Mucosa of rectum (tissue), 2 donors: ENCODE measurements around the gene CACNG7.

ENCODE experiments used
- H3K27ac ChIP-seq, 2 donors: one replicate each; pipeline ENCODE4 v1.7.0; 2013; ENCODE audit warnings: inconsistent platforms in 2 of 2, low read depth in 2 of 2, low read length in 2 of 2
- H3K27me3 ChIP-seq, 2 donors: one replicate each; pipeline ENCODE4 v1.7.0; 2013; ENCODE audit warnings: low read length in 2 of 2; ENCODE audit not compliant: control insufficient read depth in 2 of 2, insufficient read depth in 2 of 2
- H3K36me3 ChIP-seq, 2 donors: one replicate each; pipeline ENCODE4 v1.7.0; 2013; ENCODE audit warnings: low read length in 2 of 2; ENCODE audit not compliant: control insufficient read depth in 2 of 2, insufficient read depth in 2 of 2
- H3K4me1 ChIP-seq, 2 donors: one replicate each; pipeline ENCODE4 v1.7.0; 2013; ENCODE audit warnings: low read length in 2 of 2, mild to moderate bottlenecking in 1 of 2; ENCODE audit not compliant: control insufficient read depth in 2 of 2, insufficient read depth in 2 of 2
- H3K4me3 ChIP-seq, 2 donors: one replicate each; pipeline ENCODE4 v1.7.0; 2013; ENCODE audit warnings: low read length in 2 of 2
- H3K9ac ChIP-seq, 2 donors: one replicate each; pipeline ENCODE4 v1.7.0; 2013; ENCODE audit warnings: low read length in 2 of 2, low read depth in 1 of 2, mild to moderate bottlenecking in 1 of 2
- H3K9me3 ChIP-seq, 2 donors: one replicate each; pipeline ENCODE4 v1.7.0; 2013; ENCODE audit warnings: low read length in 2 of 2; ENCODE audit not compliant: control insufficient read depth in 2 of 2
- donor health status: healthy.
- donor health status: Normal muscosa, but diverticular disease.

CACNG7 gene

DNA sequence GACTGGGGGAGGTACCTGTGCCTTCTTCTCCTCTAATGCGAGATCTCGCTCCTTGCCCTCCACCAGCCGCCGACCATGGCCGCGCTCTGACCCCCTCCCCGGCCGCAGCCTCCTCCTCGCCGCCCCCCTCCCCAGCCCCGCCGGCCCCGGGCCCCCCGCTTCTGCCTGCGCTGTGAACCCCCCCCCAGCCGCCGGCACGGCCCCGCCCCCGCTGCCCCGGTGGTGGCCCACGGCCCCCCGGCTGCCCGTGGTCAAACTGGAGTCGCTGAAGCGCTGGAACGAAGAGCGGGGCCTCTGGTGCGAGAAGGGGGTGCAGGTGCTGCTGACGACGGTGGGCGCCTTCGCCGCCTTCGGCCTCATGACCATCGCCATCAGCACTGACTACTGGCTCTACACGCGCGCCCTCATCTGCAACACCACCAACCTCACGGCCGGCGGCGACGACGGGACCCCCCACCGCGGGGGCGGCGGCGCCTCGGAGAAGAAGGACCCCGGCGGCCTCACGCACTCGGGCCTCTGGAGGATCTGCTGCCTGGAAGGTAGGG lies 53.9 kb downstream of the CACNG7 start, which contains the start of gene CACNG8:
CACNG8 (plus strand) TSS at position 51 of the 545 bp plus-strand sequence.
- H3K27ac ChIP-seq, result no peak within 1 kb of the TSS
- H3K9me3 ChIP-seq, result no peaks in the 10 kb centered on the region
- no peak within 1 kb of the TSS for H3K4me3 ChIP-seq
- no peak within 1 kb of the TSS for H3K9ac ChIP-seq
- H3K27me3 ChIP-seq, result peaks cover 13 to 25% of the 10 kb centered on the region in 2 donors
- H3K36me3 ChIP-seq, result no peaks in the 10 kb centered on the region
- H3K4me1 ChIP-seq, result no peaks in the 10 kb centered on the region

DNA sequence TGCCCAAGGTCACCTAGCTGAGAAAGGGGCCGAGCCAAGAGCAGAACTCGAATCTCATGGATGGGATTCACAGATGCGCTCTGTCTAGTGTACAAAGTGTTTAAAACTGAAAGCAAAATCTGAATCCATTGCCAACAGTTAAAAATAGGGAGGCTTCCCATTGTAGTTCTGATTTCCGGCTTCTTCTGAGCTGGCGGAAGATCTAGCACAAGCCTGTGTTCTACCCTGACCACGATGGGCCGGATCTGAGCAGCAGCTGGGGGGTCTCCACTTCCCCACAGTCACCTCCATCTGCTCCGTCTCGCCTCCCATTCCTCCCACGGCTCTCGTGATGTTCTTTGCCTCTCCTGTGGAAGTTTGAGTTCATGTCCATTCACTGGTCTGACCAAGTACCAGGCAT lies 56.0 kb downstream of the CACNG7 start:
- Histone ChIP-seq H3K4me1 (no peaks in the 10 kb centered on the region), H3K27me3 (peaks cover 9 to 15% of the 10 kb centered on the region in 2 donors), H3K27ac (no peak overlapping the region), H3K36me3 (no peaks in the 10 kb centered on the region), H3K9me3 (no peaks in the 10 kb centered on the region), H3K9ac (no peak overlapping the region), H3K4me3 (no peak overlapping the region)

- Histone ChIP-seq H3K9ac (no peak overlapping the region), H3K27ac (no peak overlapping the region), H3K9me3 (no peaks in the 10 kb centered on the region), H3K4me3 (no peak overlapping the region), H3K36me3 (no peaks in the 10 kb centered on the region), H3K4me1 (no peaks in the 10 kb centered on the region), H3K27me3 (peaks cover under 1 to 5% of the 10 kb centered on the region in 2 donors)
Measured at GRCh38 chr19:53966931-53967330, 57.9 kb downstream of the CACNG7 start.

DNA sequence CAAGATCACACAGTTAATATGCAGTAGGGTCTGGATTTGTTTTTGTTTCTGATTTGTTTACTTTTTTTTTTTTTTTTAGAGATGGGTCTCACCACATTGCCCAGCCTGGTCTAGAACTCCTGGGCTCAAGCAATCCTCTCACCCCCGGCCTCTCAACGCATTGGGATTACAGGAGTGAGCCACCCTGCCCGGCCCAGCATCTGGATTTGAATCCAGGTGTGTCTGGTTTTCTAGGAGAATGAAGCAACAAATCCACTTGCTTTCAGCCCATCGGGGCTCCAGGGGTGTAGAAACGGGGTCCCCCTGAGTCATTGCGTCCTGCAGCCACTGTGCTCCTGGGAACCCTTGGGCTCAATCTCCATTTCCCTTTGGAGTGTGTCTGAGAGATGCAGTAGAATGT lies 60.3 kb downstream of the CACNG7 start:
- H3K27ac ChIP-seq, result no peak overlapping the region
- no peak overlapping the region for H3K9ac ChIP-seq
- no peak overlapping the region for H3K4me3 ChIP-seq
- no peaks in the 10 kb centered on the region for H3K36me3 ChIP-seq
- H3K4me1 ChIP-seq, result no peaks in the 10 kb centered on the region
- H3K27me3 ChIP-seq, result peaks cover 0 to 4% of the 10 kb centered on the region in 2 donors
- no peaks in the 10 kb centered on the region for H3K9me3 ChIP-seq

DNA sequence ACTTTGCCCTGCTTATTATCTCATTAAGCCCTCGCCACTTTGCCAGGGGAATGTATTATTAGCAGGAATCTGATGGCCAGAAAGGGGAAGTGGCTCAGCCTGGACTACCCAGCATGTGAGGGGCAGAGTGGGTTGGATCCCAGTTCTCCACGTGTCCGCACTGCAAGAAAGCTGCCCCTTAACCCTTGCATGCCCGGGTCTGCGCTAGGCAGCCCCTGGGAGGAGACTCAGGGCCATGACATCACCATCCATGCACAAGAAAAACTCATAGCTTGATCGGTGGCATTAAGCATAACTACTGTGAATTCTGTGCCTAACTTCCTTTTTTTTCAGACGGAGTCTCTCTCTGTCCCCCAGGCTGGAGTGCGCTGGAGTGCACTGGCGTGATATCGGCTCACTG lies 62.6 kb downstream of the CACNG7 start:
- Histone ChIP-seq H3K27ac (no peak overlapping the region), H3K9me3 (no peaks in the 10 kb centered on the region), H3K4me1 (no peaks in the 10 kb centered on the region), H3K36me3 (no peaks in the 10 kb centered on the region), H3K9ac (no peak overlapping the region), H3K4me3 (no peak overlapping the region), H3K27me3 (no peaks in the 10 kb centered on the region)

GRCh38 chr19:53977429-53977990 lies 68.4 kb downstream of the CACNG7 start:
- Histone ChIP-seq H3K27ac (no peak overlapping the region), H3K9ac (no peak overlapping the region), H3K4me1 (peaks cover 0 to 3% of the 10 kb centered on the region in 2 donors), H3K9me3 (no peaks in the 10 kb centered on the region), H3K36me3 (no peaks in the 10 kb centered on the region), H3K27me3 (peaks cover 7 to 18% of the 10 kb centered on the region in 2 donors), H3K4me3 (peak overlapping the region; percentile 8 to 57)

DNA sequence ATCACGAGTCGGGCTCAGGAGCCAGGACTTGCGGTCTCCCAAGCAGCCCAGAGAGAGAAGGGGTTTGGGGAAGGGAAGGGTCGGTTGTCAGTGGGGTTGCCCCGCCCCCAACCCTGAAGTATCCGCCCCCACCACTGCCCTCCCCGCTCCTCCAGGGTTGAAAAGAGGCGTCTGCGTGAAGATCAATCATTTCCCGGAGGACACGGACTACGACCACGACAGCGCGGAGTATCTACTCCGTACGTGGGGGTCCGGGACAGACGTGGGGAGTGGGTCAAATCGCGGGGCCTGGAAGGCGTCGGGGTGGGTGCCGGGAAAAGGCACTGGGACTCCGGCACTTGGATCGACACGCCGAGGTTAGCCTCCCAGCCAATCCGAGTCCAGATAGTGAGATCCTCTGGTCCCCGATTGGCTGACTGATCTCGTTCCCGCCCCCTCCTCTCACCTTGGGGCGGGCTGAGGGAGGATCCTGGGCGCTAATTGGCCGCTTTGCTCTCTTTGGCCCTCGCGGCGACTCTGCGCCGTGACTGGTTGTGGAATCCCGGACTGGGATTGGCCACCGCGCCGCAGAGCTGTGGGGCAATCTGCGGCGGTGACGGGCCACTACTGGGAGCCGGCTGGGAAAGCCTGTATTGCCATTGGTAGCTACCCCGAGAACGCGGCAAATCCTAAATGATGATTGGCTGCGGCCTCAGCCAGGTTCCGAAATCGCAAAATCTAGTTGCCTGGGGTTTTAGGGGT lies 69.1 kb downstream of the CACNG7 start:
- peak overlapping the region in 1 of 2 donors; percentile 57 for H3K4me3 ChIP-seq
- peaks cover 0 to 3% of the 10 kb centered on the region in 2 donors for H3K4me1 ChIP-seq
- H3K36me3 ChIP-seq, result no peaks in the 10 kb centered on the region
- H3K9me3 ChIP-seq, result no peaks in the 10 kb centered on the region
- peaks cover 7 to 19% of the 10 kb centered on the region in 2 donors for H3K27me3 ChIP-seq
- no peak overlapping the region for H3K9ac ChIP-seq
- no peak overlapping the region for H3K27ac ChIP-seq

- Histone ChIP-seq H3K4me1 (peaks cover 0 to 3% of the 10 kb centered on the region in 2 donors), H3K9me3 (peaks cover 0 to 2% of the 10 kb centered on the region in 2 donors), H3K27ac (no peak overlapping the region), H3K9ac (no peak overlapping the region), H3K27me3 (peaks cover 7 to 28% of the 10 kb centered on the region in 2 donors), H3K4me3 (peak overlapping the region in 1 of 2 donors; percentile 57), H3K36me3 (no peaks in the 10 kb centered on the region)
Measured at GRCh38 chr19:53978975-53979801, 70.1 kb downstream of the CACNG7 start.

DNA sequence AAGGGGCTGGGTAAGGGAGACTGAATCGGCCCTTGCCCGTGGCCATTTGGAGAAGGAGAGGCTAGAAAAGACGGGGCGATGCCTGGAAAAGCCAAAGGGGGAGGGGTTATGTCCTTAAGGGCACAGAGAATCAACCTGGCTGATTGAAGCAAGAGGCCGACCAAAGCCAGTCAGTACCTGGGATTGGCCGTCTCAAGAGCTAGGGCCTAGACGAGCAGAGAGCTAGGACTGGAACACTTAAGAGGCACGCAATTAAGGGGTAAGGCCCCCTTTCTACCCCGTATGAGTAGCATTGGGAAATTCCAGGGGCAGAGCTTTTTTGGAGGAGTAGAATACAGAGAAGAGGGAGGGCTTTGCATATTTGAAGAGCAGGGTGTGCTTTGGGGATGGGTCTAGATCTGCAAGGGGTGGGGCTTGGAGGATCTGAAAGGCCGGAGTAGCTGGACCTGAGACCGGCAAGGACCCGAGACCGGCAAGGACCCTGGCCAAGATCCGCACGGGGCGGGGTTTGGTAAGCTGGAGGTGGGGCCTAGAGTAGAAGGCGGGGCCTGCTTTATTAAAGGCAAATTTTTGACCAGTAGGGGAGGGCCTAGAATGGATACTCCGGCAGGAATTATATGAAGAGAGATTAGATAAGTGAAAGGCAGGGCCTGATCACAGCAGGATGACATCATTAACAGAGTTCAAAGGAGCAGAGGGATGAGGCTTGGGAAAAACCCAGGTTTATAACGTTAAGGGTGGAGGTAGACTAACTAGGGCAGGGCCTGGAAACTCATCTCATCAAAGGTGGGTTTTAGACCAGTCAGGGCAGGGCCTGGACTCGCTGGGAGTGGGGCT lies 71.7 kb downstream of the CACNG7 start:
- peaks cover 0 to 3% of the 10 kb centered on the region in 2 donors for H3K4me1 ChIP-seq
- peaks cover 0 to 2% of the 10 kb centered on the region in 2 donors for H3K9me3 ChIP-seq
- no peak overlapping the region for H3K9ac ChIP-seq
- H3K27ac ChIP-seq, result no peak overlapping the region
- no peak overlapping the region for H3K4me3 ChIP-seq
- peaks cover 7 to 28% of the 10 kb centered on the region in 2 donors for H3K27me3 ChIP-seq
- H3K36me3 ChIP-seq, result no peaks in the 10 kb centered on the region
